HCT116 (cell line): ENCODE measurements around the gene DCTD.

Source experiments
- CTCF ChIP-seq, 3 experiments: fragments of 200-600 bp in 1 of 3; sonication (generic) in 1 of 3; IDR thresholded peaks in 2 of 3; conservative IDR thresholded peaks in 1 of 3; 2 replicates each; pipeline ENCODE4 v1.5.1; 2012 to 2017; ENCODE audit warnings: low read depth in 2 of 3, low read length in 2 of 3, antibody characterized with exemption in 1 of 3, borderline replicate concordance in 1 of 3, control low read depth in 1 of 3, mild to moderate bottlenecking in 1 of 3, mixed read lengths in 1 of 3, mixed run types in 1 of 3, moderate library complexity in 1 of 3; ENCODE audit not compliant: insufficient read depth in 1 of 3
- EZH2 ChIP-seq: fragments of 200-600 bp; sonication (generic); IDR thresholded peaks from 2 replicates; pipeline ENCODE4 v1.6.1; 2017; ENCODE audit warnings: antibody characterized with exemption, mixed run types
- MAX ChIP-seq: IDR thresholded peaks from 2 replicates; pipeline ENCODE4 v1.6.1; 2012
- REST ChIP-seq: IDR thresholded peaks from 2 replicates; pipeline ENCODE4 v1.6.1; 2012; ENCODE audit warnings: low read depth

- TF ChIP-seq CTCF (IDR thresholded peaks at IDR 0.05 in 2 of 3, conservative IDR thresholded peaks at IDR 0.05 in 1 of 3; ENCODE audit: borderline replicate concordance in 1 of 3, insufficient read depth in 1 of 3, low read depth in 2 of 3, low read length in 2 of 3): no peak
- TF ChIP-seq EZH2: no peak
- TF ChIP-seq REST: no peak
- no peak for TF ChIP-seq MAX
Observed at GRCh38 chr4:182955411-182955810, 38.2 kb upstream of the DCTD start.
